PC-9 (cell line): ENCODE results near the gene CEP76. TPM values are rescaled to one million over a fixed set of nuclear protein-coding genes. Genes with fewer than 3 reads are reported as not detected.
A peak's percentile ranks its signal among the peaks of the same experiment; 100 is the strongest.

ENCODE experiments used
- BruUV-seq: library from RNA; stranded (reverse); fragments of 400-500 nt; replicated peaks from 2 replicates; lab custom pipeline; 2021; lab: Mats Ljungman, UMichigan
- CTCF ChIA-PET: fragments of 300-600 bp; sonication (Branson Sonifier 250); formaldehyde crosslinking; loops from one replicate; lab custom pipeline; 2022; ENCODE audit warnings: antibody characterized with exemption; lab: Charles Lee
- POLR2A ChIA-PET: fragments of 300-600 bp; sonication (Branson Sonifier 250); formaldehyde crosslinking; loops from one replicate; lab custom pipeline; 2022; ENCODE audit warnings: antibody characterized with exemption; ENCODE audit not compliant: unreplicated experiment; lab: Charles Lee
- DNase-seq, 2 experiments: peaks; one replicate each; pipeline versions ENCODE4 v3.0.0 to v3.0.0-alpha.2; 2015 to 2022; ENCODE audit warnings: mixed read lengths in 1 of 2
- H2AFZ ChIP-seq: fragments of 200-600 bp; sonication (generic); 2 replicates; pipeline ENCODE4 v1.8.1; 2017; ENCODE audit warnings: antibody characterized with exemption
- H3F3A ChIP-seq: fragments of 200-600 bp; sonication (generic); 2 replicates; pipeline ENCODE4 v1.8.1; 2017; ENCODE audit warnings: antibody characterized with exemption, mild to moderate bottlenecking, low read depth; ENCODE audit not compliant: insufficient read depth
- H3K27ac ChIP-seq: fragments of 200-600 bp; sonication (generic); 2 replicates; pipeline ENCODE4 v1.6.1; 2016; ENCODE audit warnings: mixed run types
- H3K27me3 ChIP-seq: fragments of 200-600 bp; sonication (generic); 2 replicates; pipeline ENCODE4 v1.6.1; 2016; ENCODE audit warnings: low read depth, mixed run types; ENCODE audit not compliant: insufficient read depth
- H3K36me3 ChIP-seq: fragments of 200-600 bp; sonication (generic); 2 replicates; pipeline ENCODE4 v1.6.1; 2016; ENCODE audit warnings: low read depth, mixed run types
- H3K4me1 ChIP-seq: fragments of 200-600 bp; sonication (generic); replicated peaks from 2 replicates; pipeline ENCODE4 v1.6.1; 2016; ENCODE audit warnings: mixed run types; ENCODE audit not compliant: insufficient read depth
- H3K4me2 ChIP-seq: fragments of 200-600 bp; sonication (generic); 2 replicates; pipeline ENCODE4 v1.6.1; 2017; ENCODE audit warnings: mixed run types
- H3K4me3 ChIP-seq: fragments of 200-600 bp; sonication (generic); 2 replicates; pipeline ENCODE4 v1.6.1; 2016; ENCODE audit warnings: mixed run types
- H3K79me2 ChIP-seq: fragments of 200-600 bp; sonication (generic); 2 replicates; pipeline ENCODE4 v1.6.1; 2017; ENCODE audit warnings: low read depth, mixed run types
- H3K9me2 ChIP-seq: fragments of 200-600 bp; sonication (generic); 2 replicates; pipeline ENCODE4 v1.8.1; 2017; ENCODE audit warnings: mild to moderate bottlenecking; ENCODE audit not compliant: insufficient read depth
- H3K9me3 ChIP-seq: fragments of 200-600 bp; sonication (generic); 2 replicates; pipeline ENCODE4 v1.8.1; 2016; ENCODE audit warnings: low read depth; ENCODE audit not compliant: insufficient read depth
- H4K20me1 ChIP-seq: fragments of 200-600 bp; sonication (generic); 2 replicates; pipeline ENCODE4 v1.8.1; 2017; ENCODE audit not compliant: insufficient read depth
- CTCF ChIP-seq: fragments of 200-600 bp; sonication (generic); conservative IDR thresholded peaks from 2 replicates; pipeline ENCODE4 v1.6.1; 2017; ENCODE audit warnings: mixed run types, antibody characterized with exemption, mild to moderate bottlenecking, moderate library complexity
- EZH2 ChIP-seq: fragments of 200-600 bp; sonication (generic); IDR thresholded peaks from 2 replicates; pipeline ENCODE4 v1.8.0; 2017; ENCODE audit warnings: antibody characterized with exemption, low read depth
- intact Hi-C: fragments of 100-400 bp; cut with micrococcal nuclease; formaldehyde crosslinking; loops from one replicate; pipeline ENCODE4 v1.10.0; 2022; ENCODE audit not compliant: unreplicated experiment
- total RNA-seq: library from RNA; stranded (reverse); gene quantifications from 2 replicates; pipeline ENCODE4 v1.2.3, GENCODE V29; 2021

CEP76 gene
- total RNA-seq, 1 experiment from 2014 or later: 14.5 TPM

DNA sequence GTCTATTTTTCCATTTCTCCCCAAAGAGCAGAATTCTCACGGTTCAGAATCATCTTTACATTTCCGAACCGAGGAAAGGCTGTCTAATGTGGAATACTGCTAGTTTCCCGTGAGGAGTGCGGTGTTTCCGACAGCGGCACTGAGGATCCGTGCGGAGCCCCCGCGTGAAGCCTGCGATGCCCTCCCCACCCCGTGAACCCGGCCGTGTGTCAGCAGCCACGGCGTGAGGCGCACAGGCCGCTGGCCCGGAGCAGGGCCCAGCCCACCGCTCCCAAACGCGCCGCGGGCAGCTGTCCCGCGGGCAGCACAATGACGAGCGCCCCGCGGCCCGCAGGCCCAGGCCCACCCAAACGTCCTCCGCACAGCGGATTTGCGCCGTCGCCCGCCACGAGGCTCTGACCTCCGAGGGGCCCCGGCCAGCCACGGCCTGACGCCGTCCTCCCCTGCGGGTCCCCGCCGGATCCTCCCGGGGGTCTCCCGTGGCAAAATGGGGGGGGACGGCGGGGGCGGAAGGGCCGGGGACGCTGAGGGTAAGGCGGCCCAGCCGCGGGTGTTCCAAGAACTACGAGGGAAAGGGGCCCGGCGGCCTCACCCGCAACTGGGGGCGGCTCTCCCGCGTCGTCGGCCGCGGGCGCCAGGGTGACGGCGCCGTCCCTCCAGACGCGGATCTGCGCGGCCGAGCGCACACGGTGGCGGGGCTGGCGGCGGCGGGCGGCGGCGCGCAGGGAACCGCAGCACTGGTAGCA is 45.4 kb downstream of the CEP76 start:
- intact Hi-C loops: loop anchor here (2.0 to 5.0 kb wide), 3 partner anchors 50 to 280 kb away; partner anchors contain the start of gene AFG3L2
- no peaks in the 10 kb centered on the region for H3K27me3 ChIP-seq
- no peaks in the 10 kb centered on the region for H3K9me2 ChIP-seq
- ChIA-PET CTCF (no interaction called here), POLR2A (no interaction called here)
- H3K4me1 ChIP-seq: peaks cover 29% of the 10 kb centered on the region
- H3K27ac ChIP-seq: no peak overlapping the region
- BruUV-seq: no TSS peak
- H2AFZ ChIP-seq: peak overlapping the region; percentile 82
- H3K4me3 ChIP-seq: peak overlapping the region; percentile 86
- peaks cover 37% of the 10 kb centered on the region for H3K79me2 ChIP-seq
- DNase-seq: peak in 1 of 2 experiments; percentile 22
- peaks cover 22% of the 10 kb centered on the region; the same call in 1 of the 2 replicates for H3F3A ChIP-seq
- no peaks in the 10 kb centered on the region for H3K36me3 ChIP-seq
- TF ChIP-seq CTCF (no peak), EZH2 (no peak)
- no peaks in the 10 kb centered on the region for H3K9me3 ChIP-seq
- H4K20me1 ChIP-seq: 0 out of 2 replicates have a peak, but pooled peaks cover 8% of the 10 kb centered on the region
- peak overlapping the region; percentile 83 for H3K4me2 ChIP-seq

GRCh38 chr18:12656605-12656937 is 46.0 kb downstream of the CEP76 start:
- Histone ChIP-seq H3K79me2 (peaks cover 42% of the 10 kb centered on the region), H3K27ac (no peak overlapping the region), H3K27me3 (no peaks in the 10 kb centered on the region), H3K9me2 (no peaks in the 10 kb centered on the region), H3K9me3 (no peaks in the 10 kb centered on the region), H2AFZ (peak overlapping the region; percentile 82), H4K20me1 (0 out of 2 replicates have a peak, but pooled peaks cover 8% of the 10 kb centered on the region), H3K4me1 (peaks cover 29% of the 10 kb centered on the region), H3K4me2 (peak overlapping the region; percentile 83), H3K36me3 (no peaks in the 10 kb centered on the region), H3K4me3 (peak overlapping the region; percentile 86), H3F3A (peaks cover 22% of the 10 kb centered on the region; the same call in 1 of the 2 replicates)
- no TSS peak for BruUV-seq
- intact Hi-C loops: loop anchor here (2.0 to 5.0 kb wide), 3 partner anchors 50 to 279 kb away; partner anchors contain the start of gene AFG3L2
- no peak for DNase-seq
- ChIA-PET CTCF (no interaction called here), POLR2A (no interaction called here)
- TF ChIP-seq EZH2 (no peak), CTCF (no peak)

DNA sequence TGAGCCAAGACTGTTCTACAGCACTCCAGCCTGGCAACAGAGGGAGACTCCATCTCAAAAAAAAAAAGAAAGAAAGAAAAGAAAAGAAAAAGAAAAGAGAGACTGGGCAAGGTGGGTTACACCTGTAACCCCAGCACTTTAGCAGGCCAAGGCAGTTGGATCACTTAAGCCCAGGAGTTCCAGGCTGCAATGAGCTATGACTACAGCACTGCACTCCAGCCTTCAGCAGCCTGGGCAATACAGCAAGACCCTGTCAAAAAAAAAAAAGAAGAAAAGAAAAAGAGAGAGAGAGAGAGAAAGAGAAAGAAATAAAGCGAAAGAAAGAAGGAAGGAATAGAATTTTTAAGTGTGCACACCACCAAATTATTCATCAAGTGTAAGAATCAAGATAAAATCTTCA is 47.6 kb downstream of the CEP76 start:
- H3K9me2 ChIP-seq: no peaks in the 10 kb centered on the region
- no peak overlapping the region for H3K27ac ChIP-seq
- no peak overlapping the region for H3K4me3 ChIP-seq
- H3K27me3 ChIP-seq: no peaks in the 10 kb centered on the region
- no TSS peak for BruUV-seq
- POLR2A ChIA-PET: no interaction called here
- TF ChIP-seq CTCF (no peak), EZH2 (no peak)
- CTCF ChIA-PET: no interaction called here
- intact Hi-C loops: loop anchor here (5.0 kb wide), 1 partner anchor 278 kb away; the partner anchor contains the start of gene AFG3L2
- no peak for DNase-seq
- peak overlapping the region; percentile 83; the same call in 1 of the 2 replicates for H3K4me2 ChIP-seq
- H3F3A ChIP-seq: peaks cover 16% of the 10 kb centered on the region; the same call in 1 of the 2 replicates
- no peaks in the 10 kb centered on the region for H3K9me3 ChIP-seq
- H3K79me2 ChIP-seq: peaks cover 42% of the 10 kb centered on the region
- 0 out of 2 replicates have a peak, but pooled peaks cover 8% of the 10 kb centered on the region for H4K20me1 ChIP-seq
- H3K36me3 ChIP-seq: no peaks in the 10 kb centered on the region
- H3K4me1 ChIP-seq: peaks cover 24% of the 10 kb centered on the region
- no peak overlapping the region for H2AFZ ChIP-seq
